IPS DF 6.9 (cell line): ENCODE measurements around the gene RETSAT.

Experiments used
- DNase-seq: peaks from one replicate; pipeline ENCODE4 v3.0.0-alpha.2; 2013; ENCODE audit warnings: low read depth, low spot score
- H3K27ac ChIP-seq: one replicate; pipeline ENCODE4 v1.5.1; 2013; ENCODE audit warnings: low read length, control low read depth
- H3K27me3 ChIP-seq: 2 replicates; pipeline ENCODE4 v1.6.1; 2013; ENCODE audit warnings: mild to moderate bottlenecking, low read length; ENCODE audit not compliant: control insufficient read depth, insufficient read depth
- H3K36me3 ChIP-seq: 2 replicates; pipeline ENCODE4 v1.6.1; 2013; ENCODE audit warnings: low read length; ENCODE audit not compliant: control insufficient read depth, insufficient read depth
- H3K4me1 ChIP-seq: 2 replicates; pipeline ENCODE4 v1.6.1; 2013; ENCODE audit warnings: low read length; ENCODE audit not compliant: control insufficient read depth, insufficient read depth
- H3K4me3 ChIP-seq: 2 replicates; pipeline ENCODE4 v1.5.1; 2013; ENCODE audit warnings: mild to moderate bottlenecking, low read length
- H3K9me3 ChIP-seq: 2 replicates; pipeline ENCODE4 v1.6.1; 2013; ENCODE audit warnings: low read length, inconsistent platforms; ENCODE audit not compliant: control insufficient read depth, insufficient read depth
- WGBS: extraction: QIAGEN DNeasy Blood & Tissue Kit; methylation state at CpG from one replicate; pipeline ENCODE4 v1.1.7; 2013; ENCODE audit warnings: mixed read lengths, missing lambda C conversion rate; ENCODE audit not compliant: insufficient read length, insufficient coverage; 5-methylcytosine and 5-hydroxymethylcytosine counted together

Gene RETSAT

GRCh38 chr2:85308896-85309555, 45.3 kb downstream of the RETSAT start:
- WGBS, result no CpG with 5 or more reads among the region's 15 CpGs
- H3K36me3 ChIP-seq, result peaks cover 27% of the 10 kb centered on the region
- H3K4me1 ChIP-seq, result 0 out of 2 replicates have a peak, but pooled peaks cover 1% of the 10 kb centered on the region
- H3K27me3 ChIP-seq, result no peaks in the 10 kb centered on the region
- H3K4me3 ChIP-seq, result no peak overlapping the region
- DNase-seq, result no peak
- H3K27ac ChIP-seq, result no peak overlapping the region
- no peaks in the 10 kb centered on the region for H3K9me3 ChIP-seq

- 100% methylated on average over 2 of the region's 6 CpGs for WGBS
- no peak overlapping the region for H3K27ac ChIP-seq
Observed at GRCh38 chr2:85308201-85308600, 46.1 kb downstream of the RETSAT start.

GRCh38 chr2:85307527-85307897, 46.8 kb downstream of the RETSAT start:
- no peak for DNase-seq
- Histone ChIP-seq H3K4me1 (0 out of 2 replicates have a peak, but pooled peaks cover 1% of the 10 kb centered on the region), H3K27ac (no peak overlapping the region), H3K27me3 (no peaks in the 10 kb centered on the region), H3K4me3 (no peak overlapping the region), H3K9me3 (no peaks in the 10 kb centered on the region), H3K36me3 (peaks cover 31% of the 10 kb centered on the region)
- WGBS, result no CpG with 5 or more reads among the region's 9 CpGs

More at GRCh38 chr2:85308201-85308600, 46.1 kb downstream of the RETSAT start:
- no peaks in the 10 kb centered on the region for H3K27me3 ChIP-seq
- no peaks in the 10 kb centered on the region for H3K9me3 ChIP-seq
- 0 out of 2 replicates have a peak, but pooled peaks cover 1% of the 10 kb centered on the region for H3K4me1 ChIP-seq
- H3K4me3 ChIP-seq, result no peak overlapping the region
- no peak for DNase-seq
- H3K36me3 ChIP-seq, result peaks cover 29% of the 10 kb centered on the region

GRCh38 chr2:85303780-85304531, 50.4 kb downstream of the RETSAT start:
- peaks cover 30% of the 10 kb centered on the region for H3K36me3 ChIP-seq
- H3K4me3 ChIP-seq, result no peak overlapping the region
- no CpG with 5 or more reads among the region's 28 CpGs for WGBS
- no peak overlapping the region for H3K27ac ChIP-seq
- H3K4me1 ChIP-seq, result no peaks in the 10 kb centered on the region
- H3K9me3 ChIP-seq, result no peaks in the 10 kb centered on the region
- DNase-seq, result no peak
- H3K27me3 ChIP-seq, result no peaks in the 10 kb centered on the region

GRCh38 chr2:85302121-85302520, 52.2 kb downstream of the RETSAT start:
- H3K4me1 ChIP-seq, result peaks cover 1% of the 10 kb centered on the region; the same call in 1 of the 2 replicates
- DNase-seq, result no peak
- H3K9me3 ChIP-seq, result no peaks in the 10 kb centered on the region
- no CpG with 5 or more reads among the region's 6 CpGs for WGBS
- H3K27me3 ChIP-seq, result no peaks in the 10 kb centered on the region
- H3K36me3 ChIP-seq, result peaks cover 23% of the 10 kb centered on the region
- H3K4me3 ChIP-seq, result no peak overlapping the region
- H3K27ac ChIP-seq, result no peak overlapping the region
